ENCODE results near the gene MTCH1.

MTCH1 gene

GRCh38 chr6:36945301-36945700, 40.7 kb downstream of the MTCH1 start:
- TF ChIP-seq EP300 (IDR thresholded peaks at IDR 0.05; ENCODE audit: borderline replicate concordance) = no peak
- no peak for TF ChIP-seq FOXM1 (IDR thresholded peaks at IDR 0.05; ENCODE audit: borderline replicate concordance, low read depth)
- TF ChIP-seq TAF1 (IDR thresholded peaks at IDR 0.05; ENCODE audit: low read depth) = no peak
- TF ChIP-seq TEAD4 (IDR thresholded peaks at IDR 0.05) = no peak
- TF ChIP-seq, protein P1, sequence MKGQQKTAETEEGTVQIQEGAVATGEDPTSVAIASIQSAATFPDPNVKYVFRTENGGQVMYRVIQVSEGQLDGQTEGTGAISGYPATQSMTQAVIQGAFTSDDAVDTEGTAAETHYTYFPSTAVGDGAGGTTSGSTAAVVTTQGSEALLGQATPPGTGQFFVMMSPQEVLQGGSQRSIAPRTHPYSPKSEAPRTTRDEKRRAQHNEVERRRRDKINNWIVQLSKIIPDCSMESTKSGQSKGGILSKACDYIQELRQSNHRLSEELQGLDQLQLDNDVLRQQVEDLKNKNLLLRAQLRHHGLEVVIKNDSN (IDR thresholded peaks at IDR 0.05) = no peak
- TF ChIP-seq EGR1 (IDR thresholded peaks at IDR 0.05) = no peak
- no peak for TF ChIP-seq ZBTB7A (IDR thresholded peaks at IDR 0.05; ENCODE audit: low read depth)
- TF ChIP-seq CEBPB (IDR thresholded peaks at IDR 0.05) = no peak

DNA sequence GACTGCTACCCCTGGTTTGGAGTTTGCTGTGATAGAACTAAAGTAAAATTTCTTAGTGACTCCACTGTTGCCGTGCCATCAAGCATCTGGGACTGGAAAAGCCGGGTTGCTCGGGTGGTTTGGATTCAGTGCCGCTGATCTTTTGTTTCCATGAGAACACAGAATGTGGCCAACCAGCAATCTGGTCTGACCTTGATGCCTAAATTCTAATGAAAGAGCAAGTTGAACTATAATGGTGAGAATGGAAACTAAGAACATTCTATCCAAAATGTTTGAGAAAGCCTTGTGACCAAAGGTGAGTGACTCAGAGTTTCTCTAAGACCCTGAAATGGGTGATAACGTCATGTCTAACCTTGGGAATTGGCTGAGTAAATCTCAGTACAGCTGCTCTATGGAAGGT, 41.3 kb downstream of the MTCH1 start:
- TF ChIP-seq YY1 (IDR thresholded peaks at IDR 0.05; ENCODE audit: low read depth) (no peak), RAD21 (IDR thresholded peaks at IDR 0.05; ENCODE audit: low read depth) (no peak), TAF1 (IDR thresholded peaks at IDR 0.05; ENCODE audit: low read depth) (no peak)

- TF ChIP-seq CEBPB (IDR thresholded peaks at IDR 0.05) = no peak
- TF ChIP-seq EGR1 (IDR thresholded peaks at IDR 0.05) = no peak
- TF ChIP-seq, protein P2, sequence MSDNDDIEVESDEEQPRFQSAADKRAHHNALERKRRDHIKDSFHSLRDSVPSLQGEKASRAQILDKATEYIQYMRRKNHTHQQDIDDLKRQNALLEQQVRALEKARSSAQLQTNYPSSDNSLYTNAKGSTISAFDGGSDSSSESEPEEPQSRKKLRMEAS (IDR thresholded peaks at IDR 0.05) = no peak
- TF ChIP-seq TCF12 (IDR thresholded peaks at IDR 0.05; ENCODE audit: low read depth) = no peak
- no peak for TF ChIP-seq YY1 (IDR thresholded peaks at IDR 0.05; ENCODE audit: low read depth)
- no peak for TF ChIP-seq EP300 (IDR thresholded peaks at IDR 0.05; ENCODE audit: borderline replicate concordance)
- TF ChIP-seq, protein P1 (IDR thresholded peaks at IDR 0.05) = no peak
- no peak for TF ChIP-seq ZBTB7A (IDR thresholded peaks at IDR 0.05; ENCODE audit: low read depth)
- no peak for TF ChIP-seq RAD21 (IDR thresholded peaks at IDR 0.05; ENCODE audit: low read depth)
- no peak for TF ChIP-seq NFIC (IDR thresholded peaks at IDR 0.05)
- no peak for TF ChIP-seq TEAD4 (IDR thresholded peaks at IDR 0.05)
- no peak for TF ChIP-seq FOXM1 (IDR thresholded peaks at IDR 0.05; ENCODE audit: borderline replicate concordance, low read depth)
- no peak for TF ChIP-seq TAF1 (IDR thresholded peaks at IDR 0.05; ENCODE audit: low read depth)
- no peak for TF ChIP-seq CREB1 (IDR thresholded peaks at IDR 0.05; ENCODE audit: low read depth)
- TF ChIP-seq, protein P3, sequence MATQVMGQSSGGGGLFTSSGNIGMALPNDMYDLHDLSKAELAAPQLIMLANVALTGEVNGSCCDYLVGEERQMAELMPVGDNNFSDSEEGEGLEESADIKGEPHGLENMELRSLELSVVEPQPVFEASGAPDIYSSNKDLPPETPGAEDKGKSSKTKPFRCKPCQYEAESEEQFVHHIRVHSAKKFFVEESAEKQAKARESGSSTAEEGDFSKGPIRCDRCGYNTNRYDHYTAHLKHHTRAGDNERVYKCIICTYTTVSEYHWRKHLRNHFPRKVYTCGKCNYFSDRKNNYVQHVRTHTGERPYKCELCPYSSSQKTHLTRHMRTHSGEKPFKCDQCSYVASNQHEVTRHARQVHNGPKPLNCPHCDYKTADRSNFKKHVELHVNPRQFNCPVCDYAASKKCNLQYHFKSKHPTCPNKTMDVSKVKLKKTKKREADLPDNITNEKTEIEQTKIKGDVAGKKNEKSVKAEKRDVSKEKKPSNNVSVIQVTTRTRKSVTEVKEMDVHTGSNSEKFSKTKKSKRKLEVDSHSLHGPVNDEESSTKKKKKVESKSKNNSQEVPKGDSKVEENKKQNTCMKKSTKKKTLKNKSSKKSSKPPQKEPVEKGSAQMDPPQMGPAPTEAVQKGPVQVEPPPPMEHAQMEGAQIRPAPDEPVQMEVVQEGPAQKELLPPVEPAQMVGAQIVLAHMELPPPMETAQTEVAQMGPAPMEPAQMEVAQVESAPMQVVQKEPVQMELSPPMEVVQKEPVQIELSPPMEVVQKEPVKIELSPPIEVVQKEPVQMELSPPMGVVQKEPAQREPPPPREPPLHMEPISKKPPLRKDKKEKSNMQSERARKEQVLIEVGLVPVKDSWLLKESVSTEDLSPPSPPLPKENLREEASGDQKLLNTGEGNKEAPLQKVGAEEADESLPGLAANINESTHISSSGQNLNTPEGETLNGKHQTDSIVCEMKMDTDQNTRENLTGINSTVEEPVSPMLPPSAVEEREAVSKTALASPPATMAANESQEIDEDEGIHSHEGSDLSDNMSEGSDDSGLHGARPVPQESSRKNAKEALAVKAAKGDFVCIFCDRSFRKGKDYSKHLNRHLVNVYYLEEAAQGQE (IDR thresholded peaks at IDR 0.05; ENCODE audit: low read depth) = no peak
These were observed 46.0 kb downstream of the MTCH1 start for GRCh38 chr6:36940027-36940426.

- TF ChIP-seq, protein P2 (IDR thresholded peaks at IDR 0.05) = no peak
- TF ChIP-seq ZBTB7A (IDR thresholded peaks at IDR 0.05; ENCODE audit: low read depth) (no peak), EP300 (IDR thresholded peaks at IDR 0.05; ENCODE audit: borderline replicate concordance) (no peak), FOXM1 (IDR thresholded peaks at IDR 0.05; ENCODE audit: borderline replicate concordance, low read depth) (no peak), CREB1 (IDR thresholded peaks at IDR 0.05; ENCODE audit: low read depth) (no peak), TAF1 (IDR thresholded peaks at IDR 0.05; ENCODE audit: low read depth) (no peak), RAD21 (IDR thresholded peaks at IDR 0.05; ENCODE audit: low read depth) (no peak), EGR1 (IDR thresholded peaks at IDR 0.05) (no peak), YY1 (IDR thresholded peaks at IDR 0.05; ENCODE audit: low read depth) (no peak), NFIC (IDR thresholded peaks at IDR 0.05) (no peak), CEBPB (IDR thresholded peaks at IDR 0.05) (no peak), TEAD4 (IDR thresholded peaks at IDR 0.05) (no peak), TCF12 (IDR thresholded peaks at IDR 0.05; ENCODE audit: low read depth) (no peak)
- TF ChIP-seq, protein P1 (IDR thresholded peaks at IDR 0.05) = no peak
- TF ChIP-seq, protein P3 (IDR thresholded peaks at IDR 0.05; ENCODE audit: low read depth) = no peak
These were observed 47.5 kb downstream of the MTCH1 start for GRCh38 chr6:36938536-36938935.

GRCh38 chr6:36937896-36938295, 48.1 kb downstream of the MTCH1 start:
- no peak for TF ChIP-seq FOXM1 (IDR thresholded peaks at IDR 0.05; ENCODE audit: borderline replicate concordance, low read depth)
- no peak for TF ChIP-seq ZBTB7A (IDR thresholded peaks at IDR 0.05; ENCODE audit: low read depth)
- TF ChIP-seq, protein P3 (IDR thresholded peaks at IDR 0.05; ENCODE audit: low read depth) = no peak
- TF ChIP-seq NFIC (IDR thresholded peaks at IDR 0.05) = no peak
- no peak for TF ChIP-seq EGR1 (IDR thresholded peaks at IDR 0.05)
- TF ChIP-seq, protein P1 (IDR thresholded peaks at IDR 0.05) = no peak
- TF ChIP-seq TAF1 (IDR thresholded peaks at IDR 0.05; ENCODE audit: low read depth) = no peak
- TF ChIP-seq TCF12 (IDR thresholded peaks at IDR 0.05; ENCODE audit: low read depth) = no peak
- TF ChIP-seq, protein P2 (IDR thresholded peaks at IDR 0.05) = no peak
- TF ChIP-seq RAD21 (IDR thresholded peaks at IDR 0.05; ENCODE audit: low read depth) = no peak
- no peak for TF ChIP-seq EP300 (IDR thresholded peaks at IDR 0.05; ENCODE audit: borderline replicate concordance)
- no peak for TF ChIP-seq CREB1 (IDR thresholded peaks at IDR 0.05; ENCODE audit: low read depth)
